Parathyroid adenoma (tissue), 2 donors: ENCODE measurements around the gene TUBB2B.

Experiments
- H2AFZ ChIP-seq: fragments of 300-600 bp; sonication (generic); one replicate; pipeline ENCODE4 v1.7.0; 2017; ENCODE audit warnings: antibody characterized with exemption, mild to moderate bottlenecking
- H3K27ac ChIP-seq: fragments of 300-600 bp; sonication (generic); one replicate; pipeline ENCODE4 v1.7.0; 2017
- H3K27me3 ChIP-seq: fragments of 300-600 bp; sonication (generic); one replicate; pipeline ENCODE4 v1.7.0; 2017; ENCODE audit warnings: low read length; ENCODE audit not compliant: control insufficient read depth, insufficient read depth
- H3K36me3 ChIP-seq: fragments of 300-600 bp; sonication (generic); one replicate; pipeline ENCODE4 v1.7.0; 2017; ENCODE audit warnings: low read length; ENCODE audit not compliant: control insufficient read depth, insufficient read depth
- H3K4me1 ChIP-seq: fragments of 300-600 bp; sonication (generic); one replicate; pipeline ENCODE4 v1.7.0; 2017; ENCODE audit warnings: control low read depth
- H3K4me2 ChIP-seq: fragments of 300-600 bp; sonication (generic); one replicate; pipeline ENCODE4 v1.7.0; 2017; ENCODE audit warnings: low read length
- H3K4me3 ChIP-seq: fragments of 300-600 bp; sonication (generic); one replicate; pipeline ENCODE4 v1.7.0; 2017; ENCODE audit warnings: low read depth, low read length
- H3K79me2 ChIP-seq: fragments of 300-600 bp; sonication (generic); one replicate; pipeline ENCODE4 v1.7.0; 2017; ENCODE audit warnings: control low read depth
- H3K9ac ChIP-seq: fragments of 300-600 bp; sonication (generic); one replicate; pipeline ENCODE4 v1.7.0; 2017; ENCODE audit warnings: mild to moderate bottlenecking
- H3K9me3 ChIP-seq: fragments of 300-600 bp; sonication (generic); one replicate; pipeline ENCODE4 v1.7.0; 2017; ENCODE audit warnings: low read length; ENCODE audit not compliant: control insufficient read depth
- CTCF ChIP-seq: fragments of 300-600 bp; sonication (generic); IDR thresholded peaks from one replicate; pipeline ENCODE4 v1.7.0; 2017; ENCODE audit warnings: antibody characterized with exemption, mild to moderate bottlenecking
- donor health status: primary hyperparathyroidism.

Gene TUBB2B

GRCh38 chr6:3252369-3252768, 24.9 kb upstream of the TUBB2B start:
- no peaks in the 10 kb centered on the region for H3K9me3 ChIP-seq
- H2AFZ ChIP-seq, result no peak overlapping the region
- H3K36me3 ChIP-seq, result no peaks in the 10 kb centered on the region
- H3K4me3 ChIP-seq, result no peak overlapping the region
- H3K27me3 ChIP-seq, result no peaks in the 10 kb centered on the region
- H3K4me1 ChIP-seq, result peaks cover 5% of the 10 kb centered on the region
- H3K79me2 ChIP-seq, result no peaks in the 10 kb centered on the region
- no peak overlapping the region for H3K4me2 ChIP-seq
- no peak for TF ChIP-seq CTCF
- no peak overlapping the region for H3K9ac ChIP-seq
- no peak overlapping the region for H3K27ac ChIP-seq

- TF ChIP-seq CTCF, result peak; percentile 98
- Histone ChIP-seq H3K79me2 (no peaks in the 10 kb centered on the region), H3K27me3 (no peaks in the 10 kb centered on the region), H3K27ac (no peak overlapping the region), H3K36me3 (no peaks in the 10 kb centered on the region), H3K9me3 (no peaks in the 10 kb centered on the region), H3K4me3 (peak overlapping the region; percentile 17), H3K4me2 (peak overlapping the region; percentile 56), H3K9ac (no peak overlapping the region), H2AFZ (peak overlapping the region; percentile 64), H3K4me1 (peaks cover 5% of the 10 kb centered on the region)
Observed at GRCh38 chr6:3251462-3252314, 24.2 kb upstream of the TUBB2B start.

- peaks cover 5% of the 10 kb centered on the region for H3K4me1 ChIP-seq
- H3K4me3 ChIP-seq, result no peak overlapping the region
- no peak overlapping the region for H3K27ac ChIP-seq
- H2AFZ ChIP-seq, result no peak overlapping the region
- no peaks in the 10 kb centered on the region for H3K79me2 ChIP-seq
- no peaks in the 10 kb centered on the region for H3K36me3 ChIP-seq
- no peak overlapping the region for H3K4me2 ChIP-seq
- no peaks in the 10 kb centered on the region for H3K27me3 ChIP-seq
- no peaks in the 10 kb centered on the region for H3K9me3 ChIP-seq
- no peak for TF ChIP-seq CTCF
- no peak overlapping the region for H3K9ac ChIP-seq
Observed at GRCh38 chr6:3250231-3250675, 22.8 kb upstream of the TUBB2B start.

GRCh38 chr6:3249821-3250220, 22.4 kb upstream of the TUBB2B start:
- TF ChIP-seq CTCF, result no peak
- Histone ChIP-seq H2AFZ (no peak overlapping the region), H3K27ac (no peak overlapping the region), H3K4me2 (no peak overlapping the region), H3K9me3 (no peaks in the 10 kb centered on the region), H3K4me1 (peaks cover 5% of the 10 kb centered on the region), H3K4me3 (no peak overlapping the region), H3K36me3 (no peaks in the 10 kb centered on the region), H3K27me3 (no peaks in the 10 kb centered on the region), H3K79me2 (no peaks in the 10 kb centered on the region), H3K9ac (no peak overlapping the region)
